Endodermal cell (in vitro differentiated cells): ENCODE results near the gene NEDD8. TPM values are rescaled to one million over a fixed set of nuclear protein-coding genes. Genes with fewer than 3 reads are reported as not detected.

Source experiments
- DNase-seq: peaks from one replicate; pipeline ENCODE4 v3.0.0-alpha.2; 2017
- H3K27ac ChIP-seq: 2 replicates; pipeline ENCODE4 v1.5.1; 2013; ENCODE audit warnings: mild to moderate bottlenecking, low read depth, low read length, moderate library complexity
- H3K27me3 ChIP-seq: 2 replicates; pipeline ENCODE4 v1.6.1; 2013; ENCODE audit warnings: mild to moderate bottlenecking, low read length, moderate library complexity; ENCODE audit not compliant: insufficient read depth, control insufficient read depth, poor library complexity, severe bottlenecking
- H3K36me3 ChIP-seq: 2 replicates; pipeline ENCODE4 v1.7.0; 2013; ENCODE audit warnings: mild to moderate bottlenecking, low read length, moderate library complexity; ENCODE audit not compliant: control insufficient read depth, insufficient read depth
- H3K4me1 ChIP-seq: one replicate; pipeline ENCODE4 v1.7.0; 2013; ENCODE audit warnings: low read length; ENCODE audit not compliant: control insufficient read depth, insufficient read depth
- H3K4me3 ChIP-seq: 2 replicates; pipeline ENCODE4 v1.5.1; 2013; ENCODE audit warnings: mild to moderate bottlenecking, low read length, moderate library complexity
- H3K9ac ChIP-seq: 2 replicates; pipeline ENCODE4 v1.6.1; 2013; ENCODE audit warnings: mild to moderate bottlenecking, low read length, moderate library complexity; ENCODE audit not compliant: poor library complexity, severe bottlenecking; ENCODE audit errors: extremely low read depth
- H3K9me3 ChIP-seq: 2 replicates; pipeline ENCODE4 v1.6.1; 2013; ENCODE audit warnings: mild to moderate bottlenecking, low read length, moderate library complexity; ENCODE audit not compliant: control insufficient read depth
- H3K27ac Mint-ChIP-seq: 2 replicates; pipeline ENCODE4 v1.8.0; 2020; ENCODE audit warnings: mixed read lengths
- H3K27me3 Mint-ChIP-seq: 2 replicates; pipeline ENCODE4 v1.8.0; 2021; ENCODE audit warnings: mild to moderate bottlenecking, mixed read lengths; ENCODE audit not compliant: insufficient read depth
- H3K36me3 Mint-ChIP-seq: 2 replicates; pipeline ENCODE4 v1.8.0; 2020; ENCODE audit warnings: low read depth, mixed read lengths
- H3K4me1 Mint-ChIP-seq: 2 replicates; pipeline ENCODE4 v1.8.0; 2020; ENCODE audit warnings: mixed read lengths
- H3K4me3 Mint-ChIP-seq: 2 replicates; pipeline ENCODE4 v1.8.0; 2020; ENCODE audit warnings: mild to moderate bottlenecking, moderate library complexity, mixed read lengths
- H3K9me3 Mint-ChIP-seq: 2 replicates; pipeline ENCODE4 v1.8.0; 2020; ENCODE audit warnings: mild to moderate bottlenecking, mixed read lengths
- CTCF ChIP-seq: fragments of 200-600 bp; sonication (generic); conservative IDR thresholded peaks from 2 replicates; pipeline ENCODE4 v1.5.0; 2021; ENCODE audit warnings: antibody characterized with exemption, mild to moderate bottlenecking
- WGBS, 2 experiments: methylation state at CpG; one replicate each; pipeline versions ENCODE4 v1.1.5 to v1.1.7; 2013; ENCODE audit warnings: missing lambda C conversion rate in 2 of 2, mixed read lengths in 1 of 2; ENCODE audit not compliant: insufficient coverage in 1 of 2, insufficient read length in 1 of 2; 5-methylcytosine and 5-hydroxymethylcytosine counted together
- total RNA-seq, 2 donors: library from RNA; stranded (reverse); fragmentation: NEBNext Ultra II Directional in 1 of 2; extraction: Animal tissue kit (Norgen Biotek cat#: 25700) in 1 of 2; gene quantifications; 2 replicates in 1 of 2; 3 replicates in 1 of 2; pipeline ENCODE4 v1.2.1, GENCODE V29; 2021

NEDD8 gene
- total RNA-seq, 2 donors from 2014 or later, result 210 to 267 TPM

GRCh38 chr14:24264298-24264697 lies 32.1 kb upstream of the NEDD8 start:
- H3K9me3 Mint-ChIP-seq, result no peaks in the 10 kb centered on the region
- no peaks in the 10 kb centered on the region for H3K4me1 Mint-ChIP-seq
- H3K4me1 ChIP-seq, result no peaks in the 10 kb centered on the region
- 88% methylated on average over 6 of the region's 6 CpGs; no CpG with 5 or more reads in 1 of the 2 experiments for WGBS, 2 experiments
- no peaks in the 10 kb centered on the region for H3K27me3 Mint-ChIP-seq
- H3K27ac ChIP-seq, result no peak overlapping the region
- no peak for TF ChIP-seq CTCF
- H3K4me3 ChIP-seq, result no peak overlapping the region
- H3K36me3 Mint-ChIP-seq, result peaks cover 5% of the 10 kb centered on the region
- DNase-seq, result no peak
- H3K27ac Mint-ChIP-seq, result no peak overlapping the region
- H3K27me3 ChIP-seq, result no peaks in the 10 kb centered on the region
- no peak overlapping the region for H3K4me3 Mint-ChIP-seq
- H3K9ac ChIP-seq, result no peak overlapping the region
- no peaks in the 10 kb centered on the region for H3K36me3 ChIP-seq
- H3K9me3 ChIP-seq, result no peaks in the 10 kb centered on the region

- no peak overlapping the region for H3K4me3 ChIP-seq
- H3K27ac ChIP-seq, result no peak overlapping the region
- TF ChIP-seq CTCF, result no peak
- H3K36me3 ChIP-seq, result no peaks in the 10 kb centered on the region
- H3K36me3 Mint-ChIP-seq, result peaks cover 5% of the 10 kb centered on the region
- DNase-seq, result no peak
- H3K4me1 ChIP-seq, result no peaks in the 10 kb centered on the region
- H3K9me3 Mint-ChIP-seq, result no peaks in the 10 kb centered on the region
- H3K9me3 ChIP-seq, result no peaks in the 10 kb centered on the region
- no peaks in the 10 kb centered on the region for H3K27me3 ChIP-seq
- no peak overlapping the region for H3K4me3 Mint-ChIP-seq
- no peak overlapping the region for H3K9ac ChIP-seq
- H3K4me1 Mint-ChIP-seq, result no peaks in the 10 kb centered on the region
- no peak overlapping the region for H3K27ac Mint-ChIP-seq
- no peaks in the 10 kb centered on the region for H3K27me3 Mint-ChIP-seq
- WGBS, 2 experiments, result 80 to 90% methylated on average over 2 to 6 of the region's 6 CpGs
Observed at GRCh38 chr14:24263848-24264247, 31.7 kb upstream of the NEDD8 start.

GRCh38 chr14:24262821-24263733 lies 30.9 kb upstream of the NEDD8 start, which contains the start of gene TGM1:
Gene TGM1, minus strand, starts transcription at chr14:24263177. Its CDS starts 825 bp downstream, at chr14:24262352.
- Histone ChIP-seq H3K27ac (no peak within 1 kb of the TSS), H3K4me3 (no peak within 1 kb of the TSS), H3K27me3 (no peaks in the 10 kb centered on the region), H3K36me3 (no peaks in the 10 kb centered on the region), H3K9ac (no peak within 1 kb of the TSS), H3K4me1 (no peaks in the 10 kb centered on the region), H3K9me3 (no peaks in the 10 kb centered on the region)
- no peaks in the 10 kb centered on the region for H3K27me3 Mint-ChIP-seq
- H3K9me3 Mint-ChIP-seq, result no peaks in the 10 kb centered on the region
- 68 to 83% methylated on average over 6 to 14 of the region's 14 CpGs for WGBS, 2 experiments
- H3K4me1 Mint-ChIP-seq, result no peaks in the 10 kb centered on the region
- peak; percentile 61 for DNase-seq
- H3K36me3 Mint-ChIP-seq, result peaks cover 5% of the 10 kb centered on the region
- H3K4me3 Mint-ChIP-seq, result no peak within 1 kb of the TSS
- no peak for TF ChIP-seq CTCF
- H3K27ac Mint-ChIP-seq, result no peak within 1 kb of the TSS
